C4-2B (cell line): ENCODE results near the gene MCRS1.

ENCODE experiments used
- H3K27ac ChIP-seq: fragments of 450-650 bp; 2 replicates; pipeline ENCODE4 v1.5.1; 2017
- ZFX ChIP-seq: fragments of 450-650 bp; IDR thresholded peaks from 2 replicates; pipeline ENCODE4 v1.6.1; 2017
- TF ChIP-seq, protein P1 (sequence below): fragments of 450-650 bp; conservative IDR thresholded peaks from 2 replicates; pipeline ENCODE4 v1.5.1; 2017; ENCODE audit warnings: mild to moderate bottlenecking

Gene MCRS1

DNA sequence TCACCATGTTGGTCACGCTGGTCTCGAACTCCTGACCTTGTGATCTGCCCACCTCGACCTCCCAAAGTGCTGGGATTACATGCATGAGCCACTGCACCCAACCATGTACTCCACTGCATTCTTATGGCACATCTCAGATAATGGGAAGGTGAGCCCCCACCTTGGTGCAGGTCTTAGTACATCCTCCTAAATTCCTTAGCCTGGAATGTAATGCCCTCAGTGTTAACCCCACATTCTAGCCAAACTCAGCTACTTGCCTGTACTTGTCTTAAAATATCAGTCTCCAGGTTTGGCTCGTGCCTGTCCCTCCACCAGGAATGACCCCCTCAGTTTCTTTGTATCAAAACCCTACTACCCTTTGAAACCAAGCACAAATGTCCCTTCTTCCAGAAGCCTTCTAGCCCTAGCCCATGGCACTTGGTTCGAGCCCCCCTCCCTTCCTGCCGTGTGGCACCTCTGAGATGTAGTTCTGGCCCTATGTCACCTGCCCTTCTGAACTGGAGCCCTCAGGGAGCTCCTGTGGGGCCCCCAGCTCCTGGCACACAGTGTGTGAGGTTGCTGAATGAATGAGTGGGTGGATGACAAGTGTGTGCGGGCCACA lies 20.8 kb downstream of the MCRS1 start:
- no peak overlapping the region for H3K27ac ChIP-seq

DNA sequence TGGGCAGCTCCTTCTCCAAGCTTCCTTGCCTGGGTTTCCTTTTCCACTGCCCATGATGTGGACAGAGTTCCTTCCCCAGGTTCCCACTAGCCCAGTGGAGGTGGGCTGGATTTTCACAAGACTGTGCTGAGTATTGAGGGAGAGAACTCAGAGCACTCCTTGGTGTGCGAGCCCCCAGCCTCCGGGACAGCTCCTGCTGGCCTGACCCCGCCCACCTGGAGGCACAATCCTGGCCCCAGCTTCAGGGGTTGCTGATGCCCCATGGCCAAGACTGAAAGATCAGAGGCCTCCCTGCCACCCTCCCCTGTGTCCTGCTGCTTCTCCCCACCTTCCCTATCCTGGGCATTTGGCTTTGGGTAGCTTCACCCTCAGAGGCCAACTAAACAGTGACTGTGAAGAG lies 21.5 kb downstream of the MCRS1 start:
- TF ChIP-seq ZFX, result no peak
- TF ChIP-seq, protein P1, sequence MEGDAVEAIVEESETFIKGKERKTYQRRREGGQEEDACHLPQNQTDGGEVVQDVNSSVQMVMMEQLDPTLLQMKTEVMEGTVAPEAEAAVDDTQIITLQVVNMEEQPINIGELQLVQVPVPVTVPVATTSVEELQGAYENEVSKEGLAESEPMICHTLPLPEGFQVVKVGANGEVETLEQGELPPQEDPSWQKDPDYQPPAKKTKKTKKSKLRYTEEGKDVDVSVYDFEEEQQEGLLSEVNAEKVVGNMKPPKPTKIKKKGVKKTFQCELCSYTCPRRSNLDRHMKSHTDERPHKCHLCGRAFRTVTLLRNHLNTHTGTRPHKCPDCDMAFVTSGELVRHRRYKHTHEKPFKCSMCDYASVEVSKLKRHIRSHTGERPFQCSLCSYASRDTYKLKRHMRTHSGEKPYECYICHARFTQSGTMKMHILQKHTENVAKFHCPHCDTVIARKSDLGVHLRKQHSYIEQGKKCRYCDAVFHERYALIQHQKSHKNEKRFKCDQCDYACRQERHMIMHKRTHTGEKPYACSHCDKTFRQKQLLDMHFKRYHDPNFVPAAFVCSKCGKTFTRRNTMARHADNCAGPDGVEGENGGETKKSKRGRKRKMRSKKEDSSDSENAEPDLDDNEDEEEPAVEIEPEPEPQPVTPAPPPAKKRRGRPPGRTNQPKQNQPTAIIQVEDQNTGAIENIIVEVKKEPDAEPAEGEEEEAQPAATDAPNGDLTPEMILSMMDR, result no peak
- H3K27ac ChIP-seq, result no peak overlapping the region

More for the DNA sequence above, 20.8 kb downstream of the MCRS1 start:
- TF ChIP-seq, protein P1, result no peak
- no peak for TF ChIP-seq ZFX

DNA sequence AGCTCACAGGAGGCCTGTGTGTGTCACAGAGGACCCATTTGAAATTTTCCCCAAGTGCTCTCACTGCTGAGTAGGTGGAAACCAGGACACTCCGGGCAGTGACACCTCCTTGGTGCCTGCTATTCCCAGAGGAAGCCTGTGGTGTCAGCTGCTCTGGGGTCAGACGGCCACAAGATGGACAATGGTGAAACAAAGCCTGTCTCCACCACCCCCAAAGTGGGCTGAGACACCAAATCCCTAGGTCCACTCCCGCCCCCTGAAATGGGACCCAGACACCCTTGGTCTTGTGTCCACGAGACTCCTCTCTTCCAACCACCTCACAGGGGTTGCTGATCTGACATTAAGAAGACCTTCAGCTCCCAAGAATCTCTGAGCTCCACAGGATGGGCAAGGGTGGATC lies 22.1 kb downstream of the MCRS1 start:
- no peak for TF ChIP-seq ZFX
- TF ChIP-seq, protein P1, result no peak
- no peak overlapping the region for H3K27ac ChIP-seq

DNA sequence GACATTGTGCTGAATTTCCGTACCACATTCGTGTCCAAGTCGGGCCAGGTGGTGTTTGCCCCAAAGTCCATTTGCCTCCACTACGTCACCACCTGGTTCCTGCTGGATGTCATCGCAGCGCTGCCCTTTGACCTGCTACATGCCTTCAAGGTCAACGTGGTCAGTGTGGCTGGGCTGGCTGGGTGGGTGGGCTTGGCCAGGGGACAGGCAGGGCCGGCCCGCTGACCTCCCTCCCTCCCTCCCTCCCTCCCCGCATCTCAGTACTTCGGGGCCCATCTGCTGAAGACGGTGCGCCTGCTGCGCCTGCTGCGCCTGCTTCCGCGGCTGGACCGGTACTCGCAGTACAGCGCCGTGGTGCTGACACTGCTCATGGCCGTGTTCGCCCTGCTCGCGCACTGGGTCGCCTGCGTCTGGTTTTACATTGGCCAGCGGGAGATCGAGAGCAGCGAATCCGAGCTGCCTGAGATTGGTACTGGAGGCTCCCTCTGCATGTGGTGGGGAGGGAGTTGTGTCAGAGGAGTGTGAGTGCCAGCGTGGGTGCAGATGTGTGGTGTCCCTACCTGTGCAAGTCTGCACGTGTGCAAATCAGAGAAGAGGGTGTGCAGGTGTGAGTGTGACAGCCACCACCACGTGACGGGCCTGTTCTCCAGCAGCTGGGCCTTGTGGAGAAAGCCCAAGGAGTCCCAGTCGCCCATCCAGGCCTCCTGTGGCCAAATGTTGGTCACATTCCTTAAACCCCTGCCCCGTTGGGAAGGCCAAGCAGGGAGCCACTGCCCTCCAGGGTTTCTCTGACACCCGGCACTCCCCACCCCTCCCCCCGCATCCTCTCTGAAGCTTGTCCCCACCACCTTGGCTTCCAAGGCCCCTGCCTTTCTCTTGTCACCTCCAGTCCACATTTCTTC lies 23.8 kb downstream of the MCRS1 start:
- no peak for TF ChIP-seq ZFX
- TF ChIP-seq, protein P1, result no peak
- H3K27ac ChIP-seq, result no peak overlapping the region

DNA sequence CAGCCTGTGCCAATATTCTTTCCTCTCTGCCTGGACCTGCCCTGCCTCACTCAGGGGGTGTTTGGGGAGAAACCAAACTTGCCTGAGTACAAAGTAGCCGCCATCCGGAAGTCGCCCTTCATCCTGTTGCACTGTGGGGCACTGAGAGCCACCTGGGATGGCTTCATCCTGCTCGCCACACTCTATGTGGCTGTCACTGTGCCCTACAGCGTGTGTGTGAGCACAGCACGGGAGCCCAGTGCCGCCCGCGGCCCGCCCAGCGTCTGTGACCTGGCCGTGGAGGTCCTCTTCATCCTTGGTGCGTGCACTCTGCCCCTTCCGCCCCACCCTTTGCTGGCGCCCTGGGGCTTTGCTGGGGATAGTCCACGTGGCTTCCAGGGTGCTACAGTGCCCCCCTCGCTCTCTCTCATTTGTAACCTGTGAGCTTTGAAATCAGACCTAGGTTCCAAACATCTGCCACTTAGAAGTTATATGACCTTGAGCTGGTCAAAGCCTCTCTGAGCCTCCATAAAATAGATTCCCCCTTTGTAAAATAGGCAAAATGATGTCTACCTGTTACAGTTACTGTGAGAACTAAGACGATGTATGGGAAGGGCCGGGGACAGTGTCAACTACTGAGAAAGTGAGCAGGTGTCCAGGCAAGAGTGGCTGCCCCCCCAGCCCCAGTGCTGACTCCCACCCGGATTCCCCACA lies 24.6 kb downstream of the MCRS1 start:
- TF ChIP-seq, protein P1, result no peak
- no peak for TF ChIP-seq ZFX
- H3K27ac ChIP-seq, result no peak overlapping the region

DNA sequence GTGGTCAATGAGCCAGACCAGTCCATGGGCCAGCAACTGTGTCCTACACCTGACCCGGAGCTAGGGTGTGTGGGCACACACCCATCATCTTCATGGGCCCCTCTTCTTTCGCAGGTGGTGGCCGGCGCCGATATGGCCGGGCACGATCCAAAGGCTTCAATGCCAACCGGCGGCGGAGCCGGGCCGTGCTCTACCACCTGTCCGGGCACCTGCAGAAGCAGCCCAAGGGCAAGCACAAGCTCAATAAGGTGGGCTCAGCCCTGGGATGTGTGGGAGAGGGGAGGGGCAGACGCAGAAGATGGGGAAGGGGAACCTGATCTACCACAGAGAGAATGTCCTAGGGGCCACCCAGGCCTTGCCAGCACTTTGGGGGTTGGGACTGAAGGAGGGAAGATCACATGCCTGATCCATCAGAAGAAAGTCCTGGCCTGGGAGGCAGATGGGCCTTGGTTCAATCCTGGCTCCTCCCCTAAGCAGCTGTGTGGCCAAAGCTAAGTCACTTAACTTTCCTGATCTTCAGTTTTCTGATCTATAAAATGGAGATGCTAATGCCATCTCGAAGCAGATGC lies 25.3 kb downstream of the MCRS1 start:
- H3K27ac ChIP-seq, result no peak overlapping the region
- TF ChIP-seq, protein P1, result no peak
- no peak for TF ChIP-seq ZFX
